Caco-2 (cell line): Measurements from ENCODE around the gene FAM83B. TPM values are rescaled to one million over a fixed set of nuclear protein-coding genes. Genes with fewer than 3 reads are reported as not detected.
"Not testable (repeated sequence)": the region's sequence is repeated elsewhere in the genome, so short reads cannot be mapped to it uniquely, and the experiment has no call there.

Source experiments
- BruUV-seq: library from RNA; stranded (reverse); fragments of 400-500 nt; replicated peaks from 2 replicates; lab custom pipeline; 2021; lab: Mats Ljungman, UMichigan
- CTCF ChIA-PET: fragments of 300-600 bp; sonication (Branson Sonifier 250); formaldehyde crosslinking; loops from one replicate; lab custom pipeline; 2022; ENCODE audit warnings: antibody characterized with exemption; lab: Charles Lee
- POLR2A ChIA-PET: fragments of 300-600 bp; sonication (Branson Sonifier 250); formaldehyde crosslinking; loops from one replicate; lab custom pipeline; 2022; ENCODE audit warnings: antibody characterized with exemption; lab: Charles Lee
- DNase-seq, 2 experiments: peaks; one replicate each; pipeline versions ENCODE4 v3.0.0 to v3.0.0-alpha.2; 2020 to 2022
- H3K27me3 ChIP-seq: replicated peaks from 2 replicates; pipeline ENCODE4 v1.6.0; 2011; ENCODE audit warnings: low read length; ENCODE audit not compliant: control insufficient read depth, insufficient read depth
- H3K36me3 ChIP-seq: 2 replicates; pipeline ENCODE4 v1.5.1; 2011; ENCODE audit warnings: low read length; ENCODE audit not compliant: control insufficient read depth, insufficient read depth
- H3K4me1 ChIP-seq: fragments of 250-450 bp; sonication (Bioruptor Pico); 2 replicates; pipeline ENCODE4 v1.5.1; 2020; ENCODE audit warnings: mild to moderate bottlenecking
- H3K4me3 ChIP-seq: 2 replicates; pipeline ENCODE4 v1.5.1; 2011; ENCODE audit warnings: low read depth, mild to moderate bottlenecking, control low read depth, low read length
- H3K9me3 ChIP-seq: fragments of 250-450 bp; sonication (Bioruptor Pico); 2 replicates; pipeline ENCODE4 v1.5.1; 2020; ENCODE audit warnings: mild to moderate bottlenecking, moderate library complexity
- H3K27ac Mint-ChIP-seq: one replicate; pipeline ENCODE4 v1.8.0; 2022; ENCODE audit warnings: mixed read lengths; ENCODE audit not compliant: unreplicated experiment
- H3K27me3 Mint-ChIP-seq: one replicate; pipeline ENCODE4 v1.8.0; 2022; ENCODE audit warnings: mixed read lengths; ENCODE audit not compliant: insufficient read depth, unreplicated experiment
- H3K36me3 Mint-ChIP-seq: one replicate; pipeline ENCODE4 v1.8.0; 2022; ENCODE audit warnings: mild to moderate bottlenecking, mixed read lengths; ENCODE audit not compliant: insufficient read depth, unreplicated experiment
- H3K4me1 Mint-ChIP-seq: one replicate; pipeline ENCODE4 v1.8.0; 2022; ENCODE audit warnings: low read depth, mixed read lengths; ENCODE audit not compliant: unreplicated experiment
- H3K4me3 Mint-ChIP-seq: one replicate; pipeline ENCODE4 v1.8.0; 2022; ENCODE audit warnings: mild to moderate bottlenecking, moderate library complexity, mixed read lengths; ENCODE audit not compliant: unreplicated experiment
- H3K9me3 Mint-ChIP-seq: one replicate; pipeline ENCODE4 v1.8.0; 2022; ENCODE audit warnings: mixed read lengths; ENCODE audit not compliant: unreplicated experiment
- intact Hi-C: fragments of 100-400 bp; cut with micrococcal nuclease; formaldehyde crosslinking; loops from one replicate; pipeline ENCODE4 v1.10.0; 2022; ENCODE audit not compliant: unreplicated experiment
- total RNA-seq: library from RNA; stranded (reverse); gene quantifications from 2 replicates; pipeline ENCODE4 v1.2.3, GENCODE V29; 2022
- TF ChIP-seq, protein P1 (sequence below), 2 experiments: fragments of 200-600 bp in 1 of 2; IDR thresholded peaks; 1 replicate in 1 of 2; 2 replicates in 1 of 2; pipeline versions ENCODE4 v1.5.1 to v1.8.0; 2011 to 2022; ENCODE audit warnings: antibody characterized with exemption in 1 of 2, control low read depth in 1 of 2, inconsistent platforms in 1 of 2, low read depth in 1 of 2, low read length in 1 of 2, mild to moderate bottlenecking in 1 of 2, moderate library complexity in 1 of 2; ENCODE audit not compliant: insufficient read depth in 1 of 2, severe bottlenecking in 1 of 2, unreplicated experiment in 1 of 2

The FAM83B gene
- total RNA-seq, 1 experiment from 2014 or later, result 16.9 TPM

- Histone ChIP-seq H3K27me3 (no peaks in the 10 kb centered on the region), H3K36me3 (no peaks in the 10 kb centered on the region), H3K4me1 (no peaks in the 10 kb centered on the region), H3K4me3 (no peak overlapping the region), H3K9me3 (no peaks in the 10 kb centered on the region)
- POLR2A ChIA-PET, result no interaction called here
- no TSS peak for BruUV-seq
- TF ChIP-seq, protein P1, sequence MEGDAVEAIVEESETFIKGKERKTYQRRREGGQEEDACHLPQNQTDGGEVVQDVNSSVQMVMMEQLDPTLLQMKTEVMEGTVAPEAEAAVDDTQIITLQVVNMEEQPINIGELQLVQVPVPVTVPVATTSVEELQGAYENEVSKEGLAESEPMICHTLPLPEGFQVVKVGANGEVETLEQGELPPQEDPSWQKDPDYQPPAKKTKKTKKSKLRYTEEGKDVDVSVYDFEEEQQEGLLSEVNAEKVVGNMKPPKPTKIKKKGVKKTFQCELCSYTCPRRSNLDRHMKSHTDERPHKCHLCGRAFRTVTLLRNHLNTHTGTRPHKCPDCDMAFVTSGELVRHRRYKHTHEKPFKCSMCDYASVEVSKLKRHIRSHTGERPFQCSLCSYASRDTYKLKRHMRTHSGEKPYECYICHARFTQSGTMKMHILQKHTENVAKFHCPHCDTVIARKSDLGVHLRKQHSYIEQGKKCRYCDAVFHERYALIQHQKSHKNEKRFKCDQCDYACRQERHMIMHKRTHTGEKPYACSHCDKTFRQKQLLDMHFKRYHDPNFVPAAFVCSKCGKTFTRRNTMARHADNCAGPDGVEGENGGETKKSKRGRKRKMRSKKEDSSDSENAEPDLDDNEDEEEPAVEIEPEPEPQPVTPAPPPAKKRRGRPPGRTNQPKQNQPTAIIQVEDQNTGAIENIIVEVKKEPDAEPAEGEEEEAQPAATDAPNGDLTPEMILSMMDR (IDR thresholded peaks at IDR 0.05; ENCODE audit: insufficient read depth in 1 of 2, low read depth in 1 of 2, low read length in 1 of 2, severe bottlenecking in 1 of 2, unreplicated experiment in 1 of 2), result no peak
- Mint-ChIP-seq H3K9me3 (no peaks in the 10 kb centered on the region), H3K36me3 (no peaks in the 10 kb centered on the region), H3K4me3 (no peak overlapping the region), H3K27me3 (no peaks in the 10 kb centered on the region), H3K27ac (no peak overlapping the region), H3K4me1 (no peaks in the 10 kb centered on the region)
- intact Hi-C loops, result no loop called here
- no peak for DNase-seq
- CTCF ChIA-PET, result no interaction called here
Observed at GRCh38 chr6:54971825-54972224, 125.3 kb downstream of the FAM83B start.

DNA sequence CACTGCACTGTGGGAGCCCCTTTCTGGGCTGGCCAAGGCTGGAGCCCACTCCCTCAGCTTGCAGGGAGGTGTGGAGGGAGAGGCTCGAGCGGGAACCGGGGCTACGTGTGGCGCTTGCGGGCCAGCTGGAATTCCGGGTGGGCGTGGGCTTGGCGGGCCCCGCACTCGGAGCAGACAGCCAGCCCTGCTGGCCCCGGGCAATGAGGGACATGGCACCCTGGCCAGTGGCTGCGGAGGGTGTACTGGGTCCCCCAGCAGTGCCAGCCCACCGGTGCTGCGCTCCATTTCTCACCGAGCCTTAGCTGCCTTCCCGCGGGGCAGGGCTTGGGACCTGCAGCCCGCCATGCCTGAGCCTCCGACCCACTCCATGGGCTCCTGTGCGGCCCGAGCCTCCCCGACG is 132.6 kb downstream of the FAM83B start:
- H3K27ac Mint-ChIP-seq, H3K4me1 Mint-ChIP-seq, H3K36me3 Mint-ChIP-seq, BruUV-seq, H3K27me3 ChIP-seq, H3K9me3 ChIP-seq, H3K4me3 ChIP-seq, POLR2A ChIA-PET, H3K36me3 ChIP-seq, H3K4me1 ChIP-seq, H3K4me3 Mint-ChIP-seq, H3K9me3 Mint-ChIP-seq, intact Hi-C loops, DNase-seq, H3K27me3 Mint-ChIP-seq, CTCF ChIA-PET: not testable (repeated sequence)

DNA sequence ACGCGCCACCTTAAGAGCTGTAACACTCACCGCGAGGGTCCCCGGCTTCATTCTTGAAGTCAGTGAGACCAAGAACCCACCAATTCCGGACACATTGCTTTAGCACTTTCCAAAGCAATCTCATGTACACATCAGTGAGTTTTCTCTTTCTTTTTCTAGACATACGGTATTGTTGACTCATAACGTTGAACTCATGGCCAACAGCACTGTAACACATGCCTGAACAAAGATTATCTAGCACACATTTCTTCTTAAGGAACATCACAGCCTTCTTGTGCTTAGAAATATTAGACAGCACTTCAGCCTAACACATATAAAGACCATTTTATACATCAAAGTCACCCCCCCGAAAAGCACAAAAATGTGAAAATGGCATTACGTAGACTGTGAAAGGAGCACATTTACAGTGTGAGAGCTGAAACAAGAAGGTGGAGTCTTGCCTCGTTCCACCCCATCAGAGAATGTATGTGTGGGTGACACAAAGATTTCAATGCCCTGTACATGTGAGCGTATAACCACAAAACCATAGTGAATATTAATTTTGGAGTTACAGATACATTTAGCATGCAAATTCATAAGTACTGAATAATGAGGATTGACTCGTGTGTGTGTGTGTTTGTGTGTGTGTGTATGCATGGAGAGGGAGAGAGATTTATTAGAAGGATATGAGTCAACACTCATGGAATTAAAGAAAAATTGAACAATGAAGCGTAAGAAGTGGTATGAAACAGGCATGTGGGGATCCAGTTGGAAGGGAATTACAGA is 134.1 kb downstream of the FAM83B start:
- H3K36me3 Mint-ChIP-seq, result no peaks in the 10 kb centered on the region
- H3K4me1 Mint-ChIP-seq, result no peaks in the 10 kb centered on the region
- intact Hi-C loops, result no loop called here
- TF ChIP-seq, protein P1 (IDR thresholded peaks at IDR 0.05; ENCODE audit: insufficient read depth in 1 of 2, low read depth in 1 of 2, low read length in 1 of 2, severe bottlenecking in 1 of 2, unreplicated experiment in 1 of 2), result no peak
- no TSS peak for BruUV-seq
- ChIA-PET CTCF (no interaction called here), POLR2A (no interaction called here)
- no peak for DNase-seq
- H3K4me3 Mint-ChIP-seq, result no peak overlapping the region
- Histone ChIP-seq H3K4me3 (no peak overlapping the region), H3K36me3 (no peaks in the 10 kb centered on the region), H3K4me1 (no peaks in the 10 kb centered on the region), H3K27me3 (no peaks in the 10 kb centered on the region), H3K9me3 (no peaks in the 10 kb centered on the region)
- peaks cover 3% of the 10 kb centered on the region for H3K27me3 Mint-ChIP-seq
- no peaks in the 10 kb centered on the region for H3K9me3 Mint-ChIP-seq
- H3K27ac Mint-ChIP-seq, result no peak overlapping the region
